ENCODE measurements around the gene GPR22. TPM values are rescaled to one million over a fixed set of nuclear protein-coding genes. Genes with fewer than 3 reads are reported as not detected.

Gene GPR22
- total RNA-seq, 1 donor from 2014 or later = not detected

DNA sequence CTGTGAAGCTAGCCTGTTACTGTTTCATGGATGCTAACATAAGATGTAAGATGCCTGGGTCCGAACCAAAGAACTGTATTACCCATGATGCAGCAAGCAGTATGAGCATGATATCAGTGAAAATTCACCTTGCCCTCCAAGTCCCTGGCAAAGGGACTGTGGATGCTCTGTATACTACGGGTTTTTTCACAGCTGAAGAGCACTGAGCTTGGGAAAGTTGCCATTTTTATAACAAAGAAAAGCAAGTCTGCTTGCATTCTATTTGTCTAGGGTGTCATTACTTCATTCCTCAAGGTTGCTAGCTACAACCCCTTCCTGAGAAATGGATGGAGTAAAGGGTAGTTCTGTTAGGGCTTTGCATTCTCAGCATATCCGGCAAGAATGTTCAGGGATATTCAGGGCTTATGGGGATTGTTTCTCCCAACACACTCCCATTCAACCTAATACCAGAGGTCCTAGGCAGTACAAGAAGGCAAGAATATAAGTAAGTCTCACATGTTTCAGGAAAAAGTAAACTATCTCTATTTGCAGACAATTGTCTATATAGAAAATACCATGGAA, 5.1 kb upstream of the GPR22 start:
- Mint-ChIP-seq H3K27me3 (ENCODE audit: unreplicated experiment) (no peaks in the 10 kb centered on the region), H3K4me1 (ENCODE audit: unreplicated experiment) (peaks cover 5% of the 10 kb centered on the region), H3K4me3 (ENCODE audit: unreplicated experiment) (no peak overlapping the region), H3K36me3 (ENCODE audit: unreplicated experiment) (no peaks in the 10 kb centered on the region), H3K9me3 (ENCODE audit: unreplicated experiment) (no peaks in the 10 kb centered on the region), H3K27ac (ENCODE audit: unreplicated experiment) (no peak overlapping the region)
- no peak for DNase-seq (ENCODE audit: extremely low spot score, unreplicated experiment)
- TF ChIP-seq, protein P1, sequence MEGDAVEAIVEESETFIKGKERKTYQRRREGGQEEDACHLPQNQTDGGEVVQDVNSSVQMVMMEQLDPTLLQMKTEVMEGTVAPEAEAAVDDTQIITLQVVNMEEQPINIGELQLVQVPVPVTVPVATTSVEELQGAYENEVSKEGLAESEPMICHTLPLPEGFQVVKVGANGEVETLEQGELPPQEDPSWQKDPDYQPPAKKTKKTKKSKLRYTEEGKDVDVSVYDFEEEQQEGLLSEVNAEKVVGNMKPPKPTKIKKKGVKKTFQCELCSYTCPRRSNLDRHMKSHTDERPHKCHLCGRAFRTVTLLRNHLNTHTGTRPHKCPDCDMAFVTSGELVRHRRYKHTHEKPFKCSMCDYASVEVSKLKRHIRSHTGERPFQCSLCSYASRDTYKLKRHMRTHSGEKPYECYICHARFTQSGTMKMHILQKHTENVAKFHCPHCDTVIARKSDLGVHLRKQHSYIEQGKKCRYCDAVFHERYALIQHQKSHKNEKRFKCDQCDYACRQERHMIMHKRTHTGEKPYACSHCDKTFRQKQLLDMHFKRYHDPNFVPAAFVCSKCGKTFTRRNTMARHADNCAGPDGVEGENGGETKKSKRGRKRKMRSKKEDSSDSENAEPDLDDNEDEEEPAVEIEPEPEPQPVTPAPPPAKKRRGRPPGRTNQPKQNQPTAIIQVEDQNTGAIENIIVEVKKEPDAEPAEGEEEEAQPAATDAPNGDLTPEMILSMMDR (IDR thresholded peaks at IDR 0.05) = no peak

- Mint-ChIP-seq H3K27me3 (ENCODE audit: unreplicated experiment) (no peaks in the 10 kb centered on the region), H3K4me3 (ENCODE audit: unreplicated experiment) (no peak overlapping the region), H3K27ac (ENCODE audit: unreplicated experiment) (no peak overlapping the region), H3K4me1 (ENCODE audit: unreplicated experiment) (peaks cover 15% of the 10 kb centered on the region), H3K36me3 (ENCODE audit: unreplicated experiment) (no peaks in the 10 kb centered on the region), H3K9me3 (ENCODE audit: unreplicated experiment) (no peaks in the 10 kb centered on the region)
- no peak for DNase-seq (ENCODE audit: extremely low spot score, unreplicated experiment)
- TF ChIP-seq, protein P1 (IDR thresholded peaks at IDR 0.05) = no peak
Measured at GRCh38 chr7:107467972-107468371, 1.9 kb upstream of the GPR22 start.

GRCh38 chr7:107468824-107469223, 1.0 kb upstream of the GPR22 start:
- Mint-ChIP-seq H3K9me3 (ENCODE audit: unreplicated experiment) (no peaks in the 10 kb centered on the region), H3K4me3 (ENCODE audit: unreplicated experiment) (no peak overlapping the region), H3K4me1 (ENCODE audit: unreplicated experiment) (peaks cover 14% of the 10 kb centered on the region), H3K27me3 (ENCODE audit: unreplicated experiment) (no peaks in the 10 kb centered on the region), H3K36me3 (ENCODE audit: unreplicated experiment) (no peaks in the 10 kb centered on the region), H3K27ac (ENCODE audit: unreplicated experiment) (no peak overlapping the region)
- TF ChIP-seq, protein P1 (IDR thresholded peaks at IDR 0.05) = no peak
- DNase-seq (ENCODE audit: extremely low spot score, unreplicated experiment) = no peak

GRCh38 chr7:107471292-107472070, 1.6 kb downstream of the GPR22 start:
- no peak overlapping the region for H3K27ac Mint-ChIP-seq (ENCODE audit: unreplicated experiment)
- H3K9me3 Mint-ChIP-seq (ENCODE audit: unreplicated experiment) = no peaks in the 10 kb centered on the region
- H3K36me3 Mint-ChIP-seq (ENCODE audit: unreplicated experiment) = no peaks in the 10 kb centered on the region
- H3K4me3 Mint-ChIP-seq (ENCODE audit: unreplicated experiment) = no peak overlapping the region
- DNase-seq (ENCODE audit: extremely low spot score, unreplicated experiment) = no peak
- peaks cover 14% of the 10 kb centered on the region for H3K4me1 Mint-ChIP-seq (ENCODE audit: unreplicated experiment)
- TF ChIP-seq, protein P1 (IDR thresholded peaks at IDR 0.05) = no peak
- H3K27me3 Mint-ChIP-seq (ENCODE audit: unreplicated experiment) = no peaks in the 10 kb centered on the region

GRCh38 chr7:107472116-107472515, 2.3 kb downstream of the GPR22 start:
- TF ChIP-seq, protein P1 (IDR thresholded peaks at IDR 0.05) = no peak
- Mint-ChIP-seq H3K27ac (ENCODE audit: unreplicated experiment) (no peak overlapping the region), H3K4me3 (ENCODE audit: unreplicated experiment) (no peak overlapping the region), H3K36me3 (ENCODE audit: unreplicated experiment) (no peaks in the 10 kb centered on the region), H3K27me3 (ENCODE audit: unreplicated experiment) (no peaks in the 10 kb centered on the region), H3K9me3 (ENCODE audit: unreplicated experiment) (no peaks in the 10 kb centered on the region), H3K4me1 (ENCODE audit: unreplicated experiment) (peaks cover 14% of the 10 kb centered on the region)
- no peak for DNase-seq (ENCODE audit: extremely low spot score, unreplicated experiment)
